Thymus (tissue), 11 donors: Measurements from ENCODE around the gene CORO2B. TPM values are rescaled to one million over a fixed set of nuclear protein-coding genes. Genes with fewer than 3 reads are reported as not detected.

Experiments
- DNase-seq, 9 donors: peaks; one replicate each; pipeline ENCODE4 v3.0.0-alpha.2; 2013; ENCODE audit warnings: low spot score in 9 of 9, low read depth in 6 of 9, missing footprints in 1 of 9
- H3K27ac ChIP-seq, 2 donors: one replicate each; pipeline ENCODE4 v1.5.1; 2013; ENCODE audit warnings: control low read depth in 1 of 2, low read depth in 1 of 2, low read length in 1 of 2, mild to moderate bottlenecking in 1 of 2, moderate library complexity in 1 of 2
- H3K27me3 ChIP-seq, 2 donors: one replicate each; pipeline ENCODE4 v1.5.1; 2013; ENCODE audit warnings: low read length in 1 of 2; ENCODE audit not compliant: control insufficient read depth in 2 of 2, insufficient read depth in 1 of 2
- H3K36me3 ChIP-seq, 2 donors: one replicate each; pipeline ENCODE4 v1.5.1; 2013; ENCODE audit warnings: low read length in 1 of 2, mild to moderate bottlenecking in 1 of 2, moderate library complexity in 1 of 2; ENCODE audit not compliant: control insufficient read depth in 2 of 2, insufficient read depth in 2 of 2
- H3K4me1 ChIP-seq, 2 donors: one replicate each; pipeline ENCODE4 v1.5.1; 2013; ENCODE audit warnings: low read length in 2 of 2; ENCODE audit not compliant: control insufficient read depth in 2 of 2, insufficient read depth in 2 of 2
- H3K4me3 ChIP-seq, 2 donors: one replicate each; pipeline ENCODE4 v1.5.1; 2013; ENCODE audit warnings: low read length in 2 of 2, control low read depth in 1 of 2, mild to moderate bottlenecking in 1 of 2
- H3K9me3 ChIP-seq, 2 donors: one replicate each; pipeline ENCODE4 v1.5.1; 2013; ENCODE audit warnings: low read length in 1 of 2, mild to moderate bottlenecking in 1 of 2; ENCODE audit not compliant: control insufficient read depth in 2 of 2, insufficient read depth in 1 of 2
- WGBS: extraction: QIAGEN DNeasy Blood & Tissue Kit; methylation state at CpG from one replicate; pipeline ENCODE4 v1.1.7; 2013; 5-methylcytosine and 5-hydroxymethylcytosine counted together
- polyA plus RNA-seq: library from polyadenylated mRNA; stranded (reverse); fragments of 200-250 nt; gene quantifications from one replicate; pipeline ENCODE4 v1.2.3, GENCODE V29; 2013
- total RNA-seq: library from RNA; stranded (reverse); fragments of 120-200 nt; gene quantifications from one replicate; pipeline ENCODE4 v1.2.4, GENCODE V29; 2013
- donor health status: healthy.

Gene CORO2B
- total and polyA plus RNA-seq, 2 donors, result 0.57 to 1.3 TPM

- WGBS, result 94% methylated on average over 4 of the region's 4 CpGs
Measured at GRCh38 chr15:68542771-68543164, 36.0 kb upstream of the CORO2B start.

GRCh38 chr15:68543165-68544008 is 35.4 kb upstream of the CORO2B start:
- WGBS, result 94% methylated on average over 8 of the region's 8 CpGs
- Histone ChIP-seq H3K9me3 (no peaks in the 10 kb centered on the region), H3K36me3 (no peaks in the 10 kb centered on the region), H3K27ac (peak overlapping the region in 1 of 2 donors; percentile 5), H3K4me1 (no peaks in the 10 kb centered on the region), H3K4me3 (no peak overlapping the region), H3K27me3 (no peaks in the 10 kb centered on the region)
- no peak for DNase-seq

More at GRCh38 chr15:68542771-68543164, 36.0 kb upstream of the CORO2B start:
- Histone ChIP-seq H3K27ac (no peak overlapping the region), H3K36me3 (no peaks in the 10 kb centered on the region), H3K4me3 (no peak overlapping the region), H3K9me3 (no peaks in the 10 kb centered on the region), H3K4me1 (no peaks in the 10 kb centered on the region), H3K27me3 (no peaks in the 10 kb centered on the region)
- DNase-seq, result no peak

GRCh38 chr15:68546318-68546717 is 32.5 kb upstream of the CORO2B start:
- no peaks in the 10 kb centered on the region for H3K4me1 ChIP-seq
- no peak overlapping the region for H3K27ac ChIP-seq
- H3K27me3 ChIP-seq, result peaks cover 0 to 7% of the 10 kb centered on the region in 2 donors
- H3K36me3 ChIP-seq, result no peaks in the 10 kb centered on the region
- H3K4me3 ChIP-seq, result no peak overlapping the region
- no peaks in the 10 kb centered on the region for H3K9me3 ChIP-seq
- DNase-seq, result no peak
- WGBS, result 94% methylated on average over 2 of the region's 2 CpGs

GRCh38 chr15:68548364-68548763 is 30.4 kb upstream of the CORO2B start:
- Histone ChIP-seq H3K9me3 (no peaks in the 10 kb centered on the region), H3K27me3 (peaks cover 0 to 12% of the 10 kb centered on the region in 2 donors)
- WGBS, result 95% methylated on average over 3 of the region's 3 CpGs

GRCh38 chr15:68550004-68550403 is 28.8 kb upstream of the CORO2B start:
- WGBS, result 76% methylated on average over 9 of the region's 9 CpGs
- Histone ChIP-seq H3K27ac (no peak overlapping the region), H3K9me3 (no peaks in the 10 kb centered on the region), H3K27me3 (peaks cover 0 to 20% of the 10 kb centered on the region in 2 donors), H3K4me3 (no peak overlapping the region), H3K4me1 (no peaks in the 10 kb centered on the region), H3K36me3 (no peaks in the 10 kb centered on the region)
- DNase-seq, result no peak

More at GRCh38 chr15:68548364-68548763, 30.4 kb upstream of the CORO2B start:
- H3K4me3 ChIP-seq, result no peak overlapping the region
- no peak overlapping the region for H3K27ac ChIP-seq
- no peak for DNase-seq
- H3K4me1 ChIP-seq, result no peaks in the 10 kb centered on the region
- no peaks in the 10 kb centered on the region for H3K36me3 ChIP-seq

- no peaks in the 10 kb centered on the region for H3K9me3 ChIP-seq
- 54% methylated on average over 20 of the region's 20 CpGs for WGBS
- H3K4me1 ChIP-seq, result no peaks in the 10 kb centered on the region
- H3K27me3 ChIP-seq, result peaks cover 0 to 20% of the 10 kb centered on the region in 2 donors
- DNase-seq, result peak in 8 of 9 donors; percentile 38 to 77 (median 54)
- H3K27ac ChIP-seq, result no peak overlapping the region
- H3K36me3 ChIP-seq, result no peaks in the 10 kb centered on the region
- H3K4me3 ChIP-seq, result no peak overlapping the region
Measured at GRCh38 chr15:68550498-68551295, 28.1 kb upstream of the CORO2B start.

- DNase-seq, result no peak
- H3K27ac ChIP-seq, result no peak overlapping the region
- peaks cover 0 to 25% of the 10 kb centered on the region in 2 donors for H3K27me3 ChIP-seq
- H3K4me1 ChIP-seq, result no peaks in the 10 kb centered on the region
- no peak overlapping the region for H3K4me3 ChIP-seq
- WGBS, result 81% methylated on average over 5 of the region's 5 CpGs
- no peaks in the 10 kb centered on the region for H3K36me3 ChIP-seq
- no peaks in the 10 kb centered on the region for H3K9me3 ChIP-seq
Measured at GRCh38 chr15:68551296-68551635, 27.5 kb upstream of the CORO2B start.

GRCh38 chr15:68552344-68552743 is 26.4 kb upstream of the CORO2B start:
- no peak overlapping the region for H3K27ac ChIP-seq
- H3K27me3 ChIP-seq, result peaks cover 0 to 35% of the 10 kb centered on the region in 2 donors
- H3K9me3 ChIP-seq, result no peaks in the 10 kb centered on the region
- no peaks in the 10 kb centered on the region for H3K36me3 ChIP-seq
- H3K4me1 ChIP-seq, result no peaks in the 10 kb centered on the region
- H3K4me3 ChIP-seq, result no peak overlapping the region
- 84% methylated on average over 6 of the region's 6 CpGs for WGBS
- DNase-seq, result no peak

- no peak overlapping the region for H3K27ac ChIP-seq
- H3K36me3 ChIP-seq, result no peaks in the 10 kb centered on the region
- WGBS, result 76% methylated on average over 6 of the region's 6 CpGs
- no peak for DNase-seq
- no peaks in the 10 kb centered on the region for H3K4me1 ChIP-seq
- peaks cover 0 to 39% of the 10 kb centered on the region in 2 donors for H3K27me3 ChIP-seq
- H3K9me3 ChIP-seq, result no peaks in the 10 kb centered on the region
- no peak overlapping the region for H3K4me3 ChIP-seq
Measured at GRCh38 chr15:68552773-68553172, 26.0 kb upstream of the CORO2B start.
